ENCODE results near the gene ACKR3.

ACKR3 gene

GRCh38 chr2:236578411-236578846, 8.8 kb downstream of the ACKR3 start:
- Histone ChIP-seq H3K4me3 (ENCODE audit: extremely low read depth, insufficient read depth, low read length, poor library complexity, severe bottlenecking) (no peak overlapping the region), H3K4me1 (ENCODE audit: control insufficient read depth, insufficient read depth, low read length, poor library complexity, severe bottlenecking) (peaks cover 5% of the 10 kb centered on the region), H3K36me3 (ENCODE audit: control insufficient read depth, insufficient read depth, low read length) (no peaks in the 10 kb centered on the region), H3K9me3 (ENCODE audit: control insufficient read depth, low read length) (no peaks in the 10 kb centered on the region), H3K27ac (ENCODE audit: low read depth, low read length, severe bottlenecking) (no peak overlapping the region)
- 96 to 97% methylated on average over 12 to 13 of the region's 15 CpGs for WGBS, 2 experiments (ENCODE audit: insufficient coverage in 2 of 2)

- 86 to 92% methylated on average over 8 to 9 of the region's 9 CpGs for WGBS, 2 experiments (ENCODE audit: insufficient coverage in 2 of 2)
- Histone ChIP-seq H3K4me1 (ENCODE audit: control insufficient read depth, insufficient read depth, low read length, poor library complexity, severe bottlenecking) (peaks cover 5% of the 10 kb centered on the region), H3K4me3 (ENCODE audit: extremely low read depth, insufficient read depth, low read length, poor library complexity, severe bottlenecking) (no peak overlapping the region), H3K27ac (ENCODE audit: low read depth, low read length, severe bottlenecking) (no peak overlapping the region), H3K36me3 (ENCODE audit: control insufficient read depth, insufficient read depth, low read length) (no peaks in the 10 kb centered on the region), H3K9me3 (ENCODE audit: control insufficient read depth, low read length) (no peaks in the 10 kb centered on the region)
These were observed 9.6 kb downstream of the ACKR3 start for GRCh38 chr2:236579048-236579745.

GRCh38 chr2:236579746-236580315, 10.2 kb downstream of the ACKR3 start:
- H3K27ac ChIP-seq (ENCODE audit: low read depth, low read length, severe bottlenecking), result no peak overlapping the region
- WGBS, 2 experiments (ENCODE audit: insufficient coverage in 2 of 2), result 82 to 87% methylated on average over 6 to 8 of the region's 9 CpGs

GRCh38 chr2:236580746-236581355, 11.2 kb downstream of the ACKR3 start:
- H3K36me3 ChIP-seq (ENCODE audit: control insufficient read depth, insufficient read depth, low read length), result no peaks in the 10 kb centered on the region
- WGBS, 2 experiments (ENCODE audit: insufficient coverage in 2 of 2), result 92 to 95% methylated on average over 26 to 29 of the region's 29 CpGs
- no peaks in the 10 kb centered on the region for H3K9me3 ChIP-seq (ENCODE audit: control insufficient read depth, low read length)
- H3K4me3 ChIP-seq (ENCODE audit: extremely low read depth, insufficient read depth, low read length, poor library complexity, severe bottlenecking), result no peak overlapping the region
- H3K4me1 ChIP-seq (ENCODE audit: control insufficient read depth, insufficient read depth, low read length, poor library complexity, severe bottlenecking), result peaks cover 1% of the 10 kb centered on the region
- H3K27ac ChIP-seq (ENCODE audit: low read depth, low read length, severe bottlenecking), result no peak overlapping the region

More at GRCh38 chr2:236579746-236580315, 10.2 kb downstream of the ACKR3 start:
- Histone ChIP-seq H3K36me3 (ENCODE audit: control insufficient read depth, insufficient read depth, low read length) (no peaks in the 10 kb centered on the region), H3K4me1 (ENCODE audit: control insufficient read depth, insufficient read depth, low read length, poor library complexity, severe bottlenecking) (peaks cover 5% of the 10 kb centered on the region), H3K4me3 (ENCODE audit: extremely low read depth, insufficient read depth, low read length, poor library complexity, severe bottlenecking) (no peak overlapping the region), H3K9me3 (ENCODE audit: control insufficient read depth, low read length) (no peaks in the 10 kb centered on the region)

- 80% methylated on average over 1 to 3 of the region's 7 CpGs for WGBS, 2 experiments (ENCODE audit: insufficient coverage in 2 of 2)
- Histone ChIP-seq H3K4me1 (ENCODE audit: control insufficient read depth, insufficient read depth, low read length, poor library complexity, severe bottlenecking) (no peaks in the 10 kb centered on the region), H3K27ac (ENCODE audit: low read depth, low read length, severe bottlenecking) (no peak overlapping the region), H3K36me3 (ENCODE audit: control insufficient read depth, insufficient read depth, low read length) (no peaks in the 10 kb centered on the region), H3K9me3 (ENCODE audit: control insufficient read depth, low read length) (no peaks in the 10 kb centered on the region), H3K4me3 (ENCODE audit: extremely low read depth, insufficient read depth, low read length, poor library complexity, severe bottlenecking) (no peak overlapping the region)
These were observed 11.9 kb downstream of the ACKR3 start for GRCh38 chr2:236581546-236581945.

GRCh38 chr2:236582968-236583367, 13.3 kb downstream of the ACKR3 start:
- Histone ChIP-seq H3K36me3 (ENCODE audit: control insufficient read depth, insufficient read depth, low read length) (no peaks in the 10 kb centered on the region), H3K9me3 (ENCODE audit: control insufficient read depth, low read length) (no peaks in the 10 kb centered on the region), H3K27ac (ENCODE audit: low read depth, low read length, severe bottlenecking) (no peak overlapping the region), H3K4me3 (ENCODE audit: extremely low read depth, insufficient read depth, low read length, poor library complexity, severe bottlenecking) (no peak overlapping the region), H3K4me1 (ENCODE audit: control insufficient read depth, insufficient read depth, low read length, poor library complexity, severe bottlenecking) (no peaks in the 10 kb centered on the region)
- WGBS, 2 experiments (ENCODE audit: insufficient coverage in 2 of 2), result 87 to 91% methylated on average over 4 to 5 of the region's 5 CpGs

- Histone ChIP-seq H3K27ac (ENCODE audit: low read depth, low read length, severe bottlenecking) (no peak overlapping the region), H3K9me3 (ENCODE audit: control insufficient read depth, low read length) (no peaks in the 10 kb centered on the region), H3K4me1 (ENCODE audit: control insufficient read depth, insufficient read depth, low read length, poor library complexity, severe bottlenecking) (no peaks in the 10 kb centered on the region), H3K4me3 (ENCODE audit: extremely low read depth, insufficient read depth, low read length, poor library complexity, severe bottlenecking) (no peak overlapping the region), H3K36me3 (ENCODE audit: control insufficient read depth, insufficient read depth, low read length) (no peaks in the 10 kb centered on the region)
- 88 to 92% methylated on average over 4 to 9 of the region's 14 CpGs for WGBS, 2 experiments (ENCODE audit: insufficient coverage in 2 of 2)
These were observed 14.1 kb downstream of the ACKR3 start for GRCh38 chr2:236583621-236584203.

GRCh38 chr2:236584521-236585384, 15.1 kb downstream of the ACKR3 start:
- Histone ChIP-seq H3K36me3 (ENCODE audit: control insufficient read depth, insufficient read depth, low read length) (no peaks in the 10 kb centered on the region), H3K9me3 (ENCODE audit: control insufficient read depth, low read length) (no peaks in the 10 kb centered on the region), H3K27ac (ENCODE audit: low read depth, low read length, severe bottlenecking) (no peak overlapping the region), H3K4me3 (ENCODE audit: extremely low read depth, insufficient read depth, low read length, poor library complexity, severe bottlenecking) (no peak overlapping the region), H3K4me1 (ENCODE audit: control insufficient read depth, insufficient read depth, low read length, poor library complexity, severe bottlenecking) (no peaks in the 10 kb centered on the region)
- WGBS, 2 experiments (ENCODE audit: insufficient coverage in 2 of 2), result 93 to 98% methylated on average over 12 to 13 of the region's 16 CpGs

- Histone ChIP-seq H3K9me3 (ENCODE audit: control insufficient read depth, low read length) (no peaks in the 10 kb centered on the region), H3K27ac (ENCODE audit: low read depth, low read length, severe bottlenecking) (no peak overlapping the region), H3K36me3 (ENCODE audit: control insufficient read depth, insufficient read depth, low read length) (no peaks in the 10 kb centered on the region), H3K4me1 (ENCODE audit: control insufficient read depth, insufficient read depth, low read length, poor library complexity, severe bottlenecking) (no peaks in the 10 kb centered on the region), H3K4me3 (ENCODE audit: extremely low read depth, insufficient read depth, low read length, poor library complexity, severe bottlenecking) (no peak overlapping the region)
- WGBS, 2 experiments (ENCODE audit: insufficient coverage in 2 of 2), result 95 to 100% methylated on average over 3 to 4 of the region's 5 CpGs
These were observed 16.3 kb downstream of the ACKR3 start for GRCh38 chr2:236585966-236586365.
